HepG2 (cell line): ENCODE measurements around the gene TNS4. TPM values are rescaled to one million over a fixed set of nuclear protein-coding genes. Genes with fewer than 3 reads are reported as not detected.

Source experiments
- ATAC-seq: fragments of 200-7000 bp; cut with Tn5 transposase; 3 replicates; pipeline ENCODE4 v1.9.1; 2020; ENCODE audit warnings: mild to moderate bottlenecking, moderate library complexity
- BruUV-seq: library from RNA; stranded (reverse); fragments of 400-500 nt; replicated peaks from 2 replicates; lab custom pipeline; 2021; lab: Mats Ljungman, UMichigan
- CTCF ChIA-PET: fragments of 300-600 bp; formaldehyde crosslinking; extraction: SDS; loops from one replicate; lab custom pipeline; 2021; ENCODE audit warnings: low total read pairs, inconsistent platforms, low intra/inter-chr PET ratio; lab: Yijun Ruan, JAX
- POLR2A ChIA-PET: fragments of 350-600 bp; sonication (Branson Sonifier 250); formaldehyde crosslinking; loops from one replicate; lab custom pipeline; 2020; ENCODE audit warnings: antibody characterized with exemption, inconsistent platforms; lab: Yijun Ruan, JAX
- DNase-seq: peaks from one replicate; pipeline ENCODE4 v3.0.0-alpha.2; 2015; ENCODE audit warnings: low spot score
- FAIRE-seq: peaks from 3 replicates; lab custom pipeline; 2011; peaks lifted over from hg19 to GRCh38; lab: Jason Lieb, UNC
- H2AFZ ChIP-seq: one replicate; pipeline ENCODE4 v1.6.1; 2011; ENCODE audit warnings: low read length, inconsistent platforms
- H3K27ac ChIP-seq: fragments of 300-600 bp; 3 replicates; pipeline ENCODE4 v1.8.0; 2011; ENCODE audit warnings: mixed run types, mild to moderate bottlenecking, mixed read lengths, low read length, inconsistent platforms; ENCODE audit not compliant: insufficient read depth; ENCODE audit errors: extremely low read length
- H3K27me3 ChIP-seq, 2 experiments: fragments of 200-600 bp in 1 of 2; 2 replicates in 1 of 2; 3 replicates in 1 of 2; pipeline versions ENCODE4 v1.6.0 to v1.8.0; 2011; ENCODE audit warnings: low read length in 2 of 2, mild to moderate bottlenecking in 2 of 2, moderate library complexity in 2 of 2, inconsistent platforms in 1 of 2; ENCODE audit not compliant: insufficient read depth in 2 of 2, control insufficient read depth in 1 of 2
- H3K36me3 ChIP-seq, 2 experiments: fragments of 200-600 bp in 1 of 2; replicated peaks in 1 of 2; 2 replicates in 1 of 2; 3 replicates in 1 of 2; pipeline versions ENCODE4 v1.5.1 to v1.8.0; 2011; ENCODE audit warnings: low read length in 2 of 2, inconsistent platforms in 1 of 2; ENCODE audit not compliant: insufficient read depth in 2 of 2, control insufficient read depth in 1 of 2
- H3K4me1 ChIP-seq: 2 replicates; pipeline ENCODE4 v1.5.1; 2012; ENCODE audit warnings: low read length, inconsistent platforms; ENCODE audit not compliant: insufficient read depth
- H3K4me2 ChIP-seq: 2 replicates; pipeline ENCODE4 v1.6.0; 2011; ENCODE audit warnings: low read depth, low read length, inconsistent platforms
- H3K4me3 ChIP-seq, 3 experiments: fragments of 200-600 bp in 1 of 3; sonication (generic), shearing (Covaris generic) in 1 of 3; replicated peaks in 1 of 3; 2 replicates each; pipeline ENCODE4 v1.5.1; 2011 to 2016; ENCODE audit warnings: low read length in 3 of 3, inconsistent platforms in 2 of 3, low read depth in 2 of 3, mild to moderate bottlenecking in 2 of 3, control low read depth in 1 of 3, mixed read lengths in 1 of 3; ENCODE audit not compliant: insufficient read depth in 1 of 3
- H3K79me2 ChIP-seq: one replicate; pipeline ENCODE4 v1.6.1; 2011; ENCODE audit warnings: low read length, inconsistent platforms; ENCODE audit not compliant: insufficient read depth
- H3K9ac ChIP-seq: 2 replicates; pipeline ENCODE4 v1.6.0; 2011; ENCODE audit warnings: mild to moderate bottlenecking, low read depth, low read length, inconsistent platforms; ENCODE audit not compliant: insufficient read depth
- H3K9me3 ChIP-seq: 2 replicates; pipeline ENCODE4 v1.5.1; 2012; ENCODE audit warnings: mild to moderate bottlenecking, low read length
- H4K20me1 ChIP-seq: 2 replicates; pipeline ENCODE4 v1.6.0; 2011; ENCODE audit warnings: inconsistent platforms, mild to moderate bottlenecking, low read length, moderate library complexity; ENCODE audit not compliant: insufficient read depth
- DRAP1 ChIP-seq: IDR thresholded peaks from 2 replicates; pipeline ENCODE4 v1.6.1; 2016; ENCODE audit warnings: missing genetic modification reagents, missing compliant biosample characterization
- GLMP ChIP-seq: sonication (generic); formaldehyde crosslinking; IDR thresholded peaks from 2 replicates; pipeline ENCODE4 v1.9.0; 2021; ENCODE audit warnings: missing genetic modification reagents, mild to moderate bottlenecking, borderline replicate concordance
- RBM39 ChIP-seq: fragments of 200-400 bp; formaldehyde crosslinking; IDR thresholded peaks from one replicate; pipeline ENCODE4 v1.6.1; 2018; ENCODE audit warnings: antibody characterized with exemption, mild to moderate bottlenecking, low read depth, low read length; ENCODE audit not compliant: poor library complexity, severe bottlenecking
- SP140L ChIP-seq: sonication (generic); formaldehyde crosslinking; IDR thresholded peaks from 2 replicates; pipeline ENCODE4 v1.4.0; 2020; ENCODE audit warnings: missing genetic modification reagents, borderline replicate concordance
- ZNF232 ChIP-seq: sonication (generic); formaldehyde crosslinking; IDR thresholded peaks from 2 replicates; pipeline ENCODE4 v1.4.0; 2020; ENCODE audit warnings: missing genetic modification reagents, borderline replicate concordance
- WGBS: methylation state at CpG from one replicate; pipeline ENCODE4 v1.1.6; 2017; ENCODE audit warnings: low lambda C conversion rate; 5-methylcytosine and 5-hydroxymethylcytosine counted together
- in situ Hi-C: cut with HindIII; loops from 2 replicates; pipeline ENCODE4 v1.10.0; 2017; ENCODE audit warnings: low pct_unique_long_range_greater_than_20kb; ENCODE audit not compliant: extremely low pct_ligation_motif_present
- intact Hi-C: fragments of 100-400 bp; cut with micrococcal nuclease; formaldehyde crosslinking; loops from one replicate; pipeline ENCODE4 v1.10.0; 2022; ENCODE audit not compliant: unreplicated experiment
- polyA plus RNA-seq, 8 experiments: library from polyadenylated mRNA; depleted of rRNA in 3 of 8; stranded (reverse) in 7 of 8; unstranded in 1 of 8; fragments of >200 nt; fragmentation: Illumina TruSeq in 4 of 8; extraction: Trizol in 4 of 8; gene quantifications; 2 replicates each; pipeline versions ENCODE4 v1.2.1 to v1.2.3, GENCODE V29; 2011 to 2016; ENCODE audit warnings: low read depth in 4 of 8, missing spikeins in 1 of 8, mixed read lengths in 1 of 8; ENCODE audit not compliant: insufficient read depth in 1 of 8
- total RNA-seq, 5 experiments: library from RNA; depleted of rRNA; stranded (reverse); fragments of >200 nt; fragmentation: Illumina TruSeq; extraction: Trizol; gene quantifications; 2 replicates each; pipeline ENCODE4 v1.2.3, GENCODE V29; 2016; ENCODE audit warnings: low read depth in 1 of 5

Gene TNS4
- total and polyA plus RNA-seq, 2 of the 13 experiments (the other 11 are each of a cell fraction or from before 2014, with no cell fraction given): 0.58 to 2.1 TPM

- TF ChIP-seq RBM39: no peak
- no peak for TF ChIP-seq SP140L (CRISPR knock-in tag)
- no peak for TF ChIP-seq DRAP1
Measured at GRCh38 chr17:40469805-40470675, 31.4 kb downstream of the TNS4 start (continued).

GRCh38 chr17:40468560-40468959, 32.9 kb downstream of the TNS4 start:
- Histone ChIP-seq H3K9ac (no peak overlapping the region), H3K4me1 (peaks cover 33% of the 10 kb centered on the region), H3K4me2 (no peak overlapping the region), H3K27me3 (peaks cover 2 to 28% of the 10 kb centered on the region in 2 experiments; a peak in 4 of 5 replicates), H3K4me3 (no peak overlapping the region), H3K9me3 (no peaks in the 10 kb centered on the region), H4K20me1 (no peaks in the 10 kb centered on the region), H3K36me3 (no peaks in the 10 kb centered on the region), H2AFZ (no peak overlapping the region), H3K27ac (no peak overlapping the region), H3K79me2 (no peaks in the 10 kb centered on the region)
- ChIA-PET CTCF (no interaction called here), POLR2A (interaction anchor here (1.1 kb wide), 1 partner anchor 19 kb away, joined by 3 read pairs; no protein-coding TSS in a partner anchor)
- ATAC-seq (no peak), DNase-seq (no peak), FAIRE-seq (no peak)
- intact Hi-C loops: no loop called here
- WGBS: 71% methylated on average over 7 of the region's 7 CpGs
- TF ChIP-seq ZNF232 (CRISPR knock-in tag) (no peak), GLMP (no peak)
- BruUV-seq: no TSS peak
- in situ Hi-C loops: no loop called here
